Panc1 (cell line): ENCODE results near the gene LHFPL2. TPM values are rescaled to one million over a fixed set of nuclear protein-coding genes. Genes with fewer than 3 reads are reported as not detected.

Experiments
- ATAC-seq: fragments of 200-7000 bp; cut with Tn5 transposase; 2 replicates; pipeline ENCODE4 v1.9.1; 2020; ENCODE audit warnings: mild to moderate bottlenecking, moderate library complexity
- BruUV-seq: library from RNA; stranded (reverse); fragments of 400-500 nt; replicated peaks from 2 replicates; lab custom pipeline; 2021; lab: Mats Ljungman, UMichigan
- CTCF ChIA-PET: fragments of 300-600 bp; sonication (Branson Sonifier 250); formaldehyde crosslinking; loops from one replicate; lab custom pipeline; 2022; ENCODE audit warnings: antibody characterized with exemption; lab: Charles Lee
- POLR2A ChIA-PET: fragments of 300-600 bp; sonication (Branson Sonifier 250); formaldehyde crosslinking; loops from one replicate; lab custom pipeline; 2022; ENCODE audit warnings: antibody characterized with exemption; lab: Charles Lee
- DNase-seq: peaks from one replicate; pipeline ENCODE4 v3.0.0-alpha.2; 2010; ENCODE audit warnings: low read depth, low spot score
- H3K27ac ChIP-seq: 2 replicates; pipeline ENCODE4 v1.5.1; 2011; ENCODE audit warnings: mild to moderate bottlenecking, low read length, inconsistent platforms
- H3K27me3 ChIP-seq: fragments of 200-500 bp; sonication (Bioruptor generic); 2 replicates; pipeline ENCODE4 v1.6.0; 2014; ENCODE audit warnings: low read length, inconsistent platforms; ENCODE audit not compliant: control insufficient read depth, insufficient read depth
- H3K36me3 ChIP-seq: fragments of 200-500 bp; sonication (Bioruptor generic); 2 replicates; pipeline ENCODE4 v1.5.1; 2014; ENCODE audit warnings: inconsistent platforms, mild to moderate bottlenecking, low read length, moderate library complexity; ENCODE audit not compliant: control insufficient read depth, insufficient read depth
- H3K4me1 ChIP-seq: 2 replicates; pipeline ENCODE4 v1.5.1; 2011; ENCODE audit warnings: inconsistent platforms, mild to moderate bottlenecking, low read length, moderate library complexity; ENCODE audit not compliant: control insufficient read depth, insufficient read depth
- H3K4me3 ChIP-seq, 2 experiments: 2 replicates each; pipeline ENCODE4 v1.5.1; 2011 to 2012; ENCODE audit warnings: low read depth in 2 of 2, low read length in 2 of 2, mild to moderate bottlenecking in 2 of 2, inconsistent platforms in 1 of 2, moderate library complexity in 1 of 2
- H3K9me3 ChIP-seq: fragments of 200-500 bp; sonication (Bioruptor generic); 2 replicates; pipeline ENCODE4 v1.5.1; 2014; ENCODE audit warnings: low read depth, mild to moderate bottlenecking, inconsistent platforms, low read length, moderate library complexity; ENCODE audit not compliant: control insufficient read depth, insufficient read depth
- POLR2AphosphoS5 ChIP-seq: IDR thresholded peaks from 2 replicates; pipeline ENCODE4 v1.6.1; 2012; ENCODE audit warnings: mild to moderate bottlenecking, low read depth, low read length, moderate library complexity
- SIN3A ChIP-seq: IDR thresholded peaks from 2 replicates; pipeline ENCODE4 v1.6.1; 2012; ENCODE audit warnings: low read depth, mild to moderate bottlenecking, low read length, moderate library complexity, borderline replicate concordance; ENCODE audit not compliant: insufficient read depth
- TCF7L2 ChIP-seq: IDR thresholded peaks from 2 replicates; pipeline ENCODE4 v1.6.1; 2011; ENCODE audit warnings: mild to moderate bottlenecking, low read depth, low read length, inconsistent platforms
- in situ Hi-C: cut with HindIII; loops from 2 replicates; pipeline ENCODE4 v1.10.0; 2016; ENCODE audit warnings: low sequenced_read_pairs, low pct_unique_long_range_greater_than_20kb
- intact Hi-C: fragments of 100-400 bp; cut with micrococcal nuclease; formaldehyde crosslinking; loops from one replicate; pipeline ENCODE4 v1.10.0; 2022; ENCODE audit not compliant: unreplicated experiment
- total RNA-seq: library from RNA; stranded (reverse); gene quantifications from one replicate; pipeline ENCODE4 v1.2.1, GENCODE V29; 2021; ENCODE audit not compliant: unreplicated experiment
- TF ChIP-seq, protein P1 (sequence below), 2 experiments: IDR thresholded peaks; 2 replicates each; pipeline ENCODE4 v1.6.1; 2011 to 2012; ENCODE audit warnings: low read depth in 2 of 2, control low read depth in 1 of 2, low read length in 1 of 2, mild to moderate bottlenecking in 1 of 2, moderate library complexity in 1 of 2; ENCODE audit not compliant: insufficient read depth in 1 of 2
- TF ChIP-seq, protein P2 (sequence below): fragments of 450-650 bp; IDR thresholded peaks from 2 replicates; pipeline ENCODE4 v1.5.1; 2017; ENCODE audit warnings: mild to moderate bottlenecking

Gene LHFPL2
- total RNA-seq, 1 experiment from 2014 or later: 25.8 TPM

DNA sequence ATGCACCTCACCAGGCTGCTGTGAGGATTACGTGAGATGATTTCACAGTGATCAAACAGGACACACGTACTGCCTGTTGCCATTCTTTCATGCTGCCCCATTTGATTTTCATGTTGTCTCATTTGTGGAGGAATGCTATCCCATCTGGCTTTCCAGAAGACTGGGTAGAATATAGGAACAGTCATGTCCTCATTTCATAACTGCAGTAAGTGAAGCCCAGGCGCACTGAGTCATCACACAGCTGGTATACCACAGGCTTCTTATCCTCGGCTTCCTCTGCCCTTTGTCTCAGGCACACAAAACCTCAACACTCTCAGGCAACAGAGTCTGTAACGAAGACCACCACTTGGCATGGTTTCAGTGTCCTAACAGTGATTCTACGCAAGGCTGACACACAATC, 62.3 kb downstream of the LHFPL2 start:
- intact Hi-C loops (no loop called here), in situ Hi-C loops (no loop called here)
- Histone ChIP-seq H3K9me3 (no peaks in the 10 kb centered on the region; the same call in 1 of the 2 replicates), H3K36me3 (no peaks in the 10 kb centered on the region), H3K4me1 (peaks cover 10% of the 10 kb centered on the region), H3K27ac (no peak overlapping the region), H3K4me3 (no peak overlapping the region), H3K27me3 (no peaks in the 10 kb centered on the region)
- CTCF ChIA-PET: interaction anchor here (1.1 kb wide), 1 partner anchor 51 kb away, joined by 3 read pairs; no protein-coding TSS in a partner anchor
- POLR2A ChIA-PET: no interaction called here
- no peak for TF ChIP-seq TCF7L2
- TF ChIP-seq POLR2AphosphoS5: no peak
- no peak for TF ChIP-seq SIN3A
- TF ChIP-seq, protein P1, sequence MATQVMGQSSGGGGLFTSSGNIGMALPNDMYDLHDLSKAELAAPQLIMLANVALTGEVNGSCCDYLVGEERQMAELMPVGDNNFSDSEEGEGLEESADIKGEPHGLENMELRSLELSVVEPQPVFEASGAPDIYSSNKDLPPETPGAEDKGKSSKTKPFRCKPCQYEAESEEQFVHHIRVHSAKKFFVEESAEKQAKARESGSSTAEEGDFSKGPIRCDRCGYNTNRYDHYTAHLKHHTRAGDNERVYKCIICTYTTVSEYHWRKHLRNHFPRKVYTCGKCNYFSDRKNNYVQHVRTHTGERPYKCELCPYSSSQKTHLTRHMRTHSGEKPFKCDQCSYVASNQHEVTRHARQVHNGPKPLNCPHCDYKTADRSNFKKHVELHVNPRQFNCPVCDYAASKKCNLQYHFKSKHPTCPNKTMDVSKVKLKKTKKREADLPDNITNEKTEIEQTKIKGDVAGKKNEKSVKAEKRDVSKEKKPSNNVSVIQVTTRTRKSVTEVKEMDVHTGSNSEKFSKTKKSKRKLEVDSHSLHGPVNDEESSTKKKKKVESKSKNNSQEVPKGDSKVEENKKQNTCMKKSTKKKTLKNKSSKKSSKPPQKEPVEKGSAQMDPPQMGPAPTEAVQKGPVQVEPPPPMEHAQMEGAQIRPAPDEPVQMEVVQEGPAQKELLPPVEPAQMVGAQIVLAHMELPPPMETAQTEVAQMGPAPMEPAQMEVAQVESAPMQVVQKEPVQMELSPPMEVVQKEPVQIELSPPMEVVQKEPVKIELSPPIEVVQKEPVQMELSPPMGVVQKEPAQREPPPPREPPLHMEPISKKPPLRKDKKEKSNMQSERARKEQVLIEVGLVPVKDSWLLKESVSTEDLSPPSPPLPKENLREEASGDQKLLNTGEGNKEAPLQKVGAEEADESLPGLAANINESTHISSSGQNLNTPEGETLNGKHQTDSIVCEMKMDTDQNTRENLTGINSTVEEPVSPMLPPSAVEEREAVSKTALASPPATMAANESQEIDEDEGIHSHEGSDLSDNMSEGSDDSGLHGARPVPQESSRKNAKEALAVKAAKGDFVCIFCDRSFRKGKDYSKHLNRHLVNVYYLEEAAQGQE (IDR thresholded peaks at IDR 0.05; ENCODE audit: insufficient read depth in 1 of 2, low read depth in 2 of 2, low read length in 1 of 2): no peak
- BruUV-seq: no TSS peak
- ATAC-seq: no peak
- DNase-seq: no peak

DNA sequence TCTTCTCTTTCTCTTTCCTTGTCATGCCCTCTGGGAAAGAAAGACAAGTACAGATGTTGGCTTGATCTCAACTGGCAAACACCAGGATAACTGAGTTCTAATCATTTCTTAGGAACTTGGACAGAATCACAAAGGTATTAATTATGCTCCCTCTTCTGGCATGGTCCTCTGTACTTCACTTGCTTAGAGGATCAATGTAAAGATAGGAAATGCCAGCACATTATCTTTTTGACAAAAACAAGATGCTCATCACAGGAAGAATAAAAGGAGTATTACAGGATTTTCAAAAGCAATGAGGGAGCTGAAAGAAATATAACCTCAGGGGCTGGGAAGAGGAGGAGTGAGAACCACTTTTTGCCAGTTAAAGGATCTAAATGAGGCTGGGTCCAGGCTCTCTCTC, 70.6 kb downstream of the LHFPL2 start:
- DNase-seq: no peak
- intact Hi-C loops (no loop called here), in situ Hi-C loops (no loop called here)
- BruUV-seq: no TSS peak
- H3K27me3 ChIP-seq: no peaks in the 10 kb centered on the region
- H3K27ac ChIP-seq: no peak overlapping the region
- ATAC-seq: no peak
- H3K4me1 ChIP-seq: 0 out of 2 replicates have a peak, but pooled peaks cover 2% of the 10 kb centered on the region
- POLR2A ChIA-PET: no interaction called here
- TF ChIP-seq, protein P2, sequence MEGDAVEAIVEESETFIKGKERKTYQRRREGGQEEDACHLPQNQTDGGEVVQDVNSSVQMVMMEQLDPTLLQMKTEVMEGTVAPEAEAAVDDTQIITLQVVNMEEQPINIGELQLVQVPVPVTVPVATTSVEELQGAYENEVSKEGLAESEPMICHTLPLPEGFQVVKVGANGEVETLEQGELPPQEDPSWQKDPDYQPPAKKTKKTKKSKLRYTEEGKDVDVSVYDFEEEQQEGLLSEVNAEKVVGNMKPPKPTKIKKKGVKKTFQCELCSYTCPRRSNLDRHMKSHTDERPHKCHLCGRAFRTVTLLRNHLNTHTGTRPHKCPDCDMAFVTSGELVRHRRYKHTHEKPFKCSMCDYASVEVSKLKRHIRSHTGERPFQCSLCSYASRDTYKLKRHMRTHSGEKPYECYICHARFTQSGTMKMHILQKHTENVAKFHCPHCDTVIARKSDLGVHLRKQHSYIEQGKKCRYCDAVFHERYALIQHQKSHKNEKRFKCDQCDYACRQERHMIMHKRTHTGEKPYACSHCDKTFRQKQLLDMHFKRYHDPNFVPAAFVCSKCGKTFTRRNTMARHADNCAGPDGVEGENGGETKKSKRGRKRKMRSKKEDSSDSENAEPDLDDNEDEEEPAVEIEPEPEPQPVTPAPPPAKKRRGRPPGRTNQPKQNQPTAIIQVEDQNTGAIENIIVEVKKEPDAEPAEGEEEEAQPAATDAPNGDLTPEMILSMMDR: no peak
- TF ChIP-seq TCF7L2 (no peak), SIN3A (no peak)
- TF ChIP-seq, protein P1 (IDR thresholded peaks at IDR 0.05; ENCODE audit: insufficient read depth in 1 of 2, low read depth in 2 of 2, low read length in 1 of 2): no peak
- H3K9me3 ChIP-seq: no peaks in the 10 kb centered on the region
- CTCF ChIA-PET: interaction anchor here (0.6 kb wide), 1 partner anchor 308 kb away, joined by 4 read pairs; no protein-coding TSS in a partner anchor
- H3K36me3 ChIP-seq: no peaks in the 10 kb centered on the region
- no peak overlapping the region for H3K4me3 ChIP-seq
